Keratinocyte (primary cell): ENCODE data around the gene EME1. TPM values are rescaled to one million over a fixed set of nuclear protein-coding genes. Genes with fewer than 3 reads are reported as not detected.
"Not testable (repeated sequence)": the region's sequence is repeated elsewhere in the genome, so short reads cannot be mapped to it uniquely, and the experiment has no call there.

Experiments
- DNase-seq: peaks from one replicate; pipeline ENCODE4 v3.0.0-alpha.2; 2011; ENCODE audit warnings: low read depth, missing footprints, low spot score
- FAIRE-seq: peaks from 2 replicates; lab custom pipeline; 2011; peaks lifted over from hg19 to GRCh38; lab: Jason Lieb, UNC
- H2AFZ ChIP-seq: 2 replicates; pipeline ENCODE4 v1.6.0; 2012; ENCODE audit warnings: low read length, control low read depth, inconsistent platforms; ENCODE audit not compliant: control insufficient read depth
- H3K27ac ChIP-seq: 2 replicates; pipeline ENCODE4 v1.5.1; 2011; ENCODE audit warnings: low read length; ENCODE audit not compliant: control insufficient read depth, insufficient read depth
- H3K27me3 ChIP-seq: 3 replicates; pipeline ENCODE4 v1.6.0; 2011; ENCODE audit warnings: low read length; ENCODE audit not compliant: control insufficient read depth, insufficient read depth; ENCODE audit errors: extremely low read depth
- H3K36me3 ChIP-seq, 2 experiments: 2 replicates in 1 of 2; 3 replicates in 1 of 2; pipeline ENCODE4 v1.5.1; 2011; ENCODE audit warnings: low read length in 2 of 2, mild to moderate bottlenecking in 1 of 2; ENCODE audit not compliant: control insufficient read depth in 2 of 2, insufficient read depth in 2 of 2; ENCODE audit errors: extremely low read depth in 1 of 2
- H3K4me1 ChIP-seq: 3 replicates; pipeline ENCODE4 v1.5.1; 2011; ENCODE audit warnings: low read length; ENCODE audit not compliant: control insufficient read depth, insufficient read depth; ENCODE audit errors: extremely low read depth
- H3K4me2 ChIP-seq: 3 replicates; pipeline ENCODE4 v1.6.0; 2011; ENCODE audit warnings: low read depth, low read length; ENCODE audit not compliant: control insufficient read depth, insufficient read depth; ENCODE audit errors: extremely low read depth
- H3K4me3 ChIP-seq, 3 experiments: fragments of 200-600 bp in 1 of 3; sonication (generic) in 1 of 3; 2 replicates in 2 of 3; 3 replicates in 1 of 3; pipeline ENCODE4 v1.5.1; 2011 to 2016; ENCODE audit warnings: low read length in 3 of 3, mild to moderate bottlenecking in 3 of 3, control low read depth in 2 of 3, inconsistent platforms in 1 of 3, low read depth in 1 of 3, mixed read lengths in 1 of 3, mixed run types in 1 of 3, moderate library complexity in 1 of 3; ENCODE audit not compliant: control insufficient read depth in 2 of 3, insufficient read depth in 2 of 3; ENCODE audit errors: extremely low read depth in 1 of 3
- H3K79me2 ChIP-seq: 2 replicates; pipeline ENCODE4 v1.6.0; 2012; ENCODE audit warnings: low read length; ENCODE audit not compliant: control insufficient read depth, insufficient read depth
- H3K9ac ChIP-seq: 3 replicates; pipeline ENCODE4 v1.6.0; 2011; ENCODE audit warnings: low read length; ENCODE audit not compliant: control insufficient read depth, insufficient read depth; ENCODE audit errors: extremely low read depth
- H3K9me1 ChIP-seq: 3 replicates; pipeline ENCODE4 v1.6.0; 2011; ENCODE audit warnings: low read length; ENCODE audit not compliant: control insufficient read depth, insufficient read depth; ENCODE audit errors: extremely low read depth
- H3K9me3 ChIP-seq: 2 replicates; pipeline ENCODE4 v1.5.1; 2012; ENCODE audit warnings: low read depth, low read length; ENCODE audit not compliant: control insufficient read depth
- H4K20me1 ChIP-seq: 3 replicates; pipeline ENCODE4 v1.6.0; 2011; ENCODE audit warnings: low read length; ENCODE audit not compliant: control insufficient read depth, insufficient read depth; ENCODE audit errors: extremely low read depth
- EZH2 ChIP-seq: IDR thresholded peaks from one replicate; pipeline ENCODE4 v1.6.1; 2012; ENCODE audit warnings: inconsistent platforms, mild to moderate bottlenecking, low read length, moderate library complexity
- dilution Hi-C: fragments of 300-500 bp; cut with MboI; formaldehyde crosslinking; loops from one replicate; pipeline ENCODE4 v1.7.0; 2020; ENCODE audit warnings: low sequenced_read_pairs; ENCODE audit not compliant: extremely low pct_ligation_motif_present
- polyA plus RNA-seq, 5 experiments: library from polyadenylated mRNA; depleted of rRNA in 3 of 5; stranded (reverse) in 3 of 5; stranded (forward) in 1 of 5; unstranded in 1 of 5; fragments of >200 nt; gene quantifications; 1 replicate in 1 of 5; 2 replicates in 3 of 5; 3 replicates in 1 of 5; pipeline versions ENCODE4 v1.2.1 to v1.2.3, GENCODE V29; 2011 to 2012; ENCODE audit warnings: missing spikeins in 2 of 5, low read depth in 1 of 5, low replicate concordance in 1 of 5
- TF ChIP-seq, protein P1 (sequence below), 3 experiments: IDR thresholded peaks in 1 of 3; conservative IDR thresholded peaks in 1 of 3; optimal IDR thresholded peaks in 1 of 3; 2 replicates in 2 of 3; 3 replicates in 1 of 3; pipeline versions ENCODE3 to v1.5.1; 2011; ENCODE audit warnings: low read length in 3 of 3, mild to moderate bottlenecking in 3 of 3, moderate library complexity in 2 of 3, control low read depth in 1 of 3, inconsistent platforms in 1 of 3; ENCODE audit not compliant: insufficient read depth in 2 of 3; ENCODE audit errors: extremely low read depth in 1 of 3

EME1 gene
- polyA plus RNA-seq, 1 donor (not counting 4 experiments of a cell fraction or from before 2014, with no cell fraction given) = 4.7 TPM

DNA sequence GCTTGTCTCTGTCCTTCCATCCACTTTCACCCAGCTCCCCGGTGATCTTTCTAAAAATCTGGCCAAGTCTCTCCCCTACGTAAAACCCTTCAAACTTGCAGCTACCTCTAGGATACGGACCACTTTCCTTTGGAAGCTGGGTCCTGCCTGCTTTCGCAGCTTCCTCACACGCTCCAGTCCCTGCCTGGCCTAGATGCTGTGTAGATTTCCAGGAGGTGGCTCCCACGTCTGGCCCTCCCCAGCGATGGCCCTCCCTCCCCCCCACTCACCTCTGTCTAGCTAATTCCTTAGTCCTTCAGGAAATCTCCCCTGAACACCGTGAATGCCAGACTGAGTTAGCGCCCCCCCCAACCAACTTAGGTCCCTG, 24.9 kb downstream of the EME1 start:
- no peak overlapping the region for H2AFZ ChIP-seq
- no peaks in the 10 kb centered on the region for H3K27me3 ChIP-seq
- peak overlapping the region; percentile 69 for H3K4me2 ChIP-seq
- peaks cover 16 to 25% of the 10 kb centered on the region in 2 experiments for H3K36me3 ChIP-seq
- TF ChIP-seq, protein P1, sequence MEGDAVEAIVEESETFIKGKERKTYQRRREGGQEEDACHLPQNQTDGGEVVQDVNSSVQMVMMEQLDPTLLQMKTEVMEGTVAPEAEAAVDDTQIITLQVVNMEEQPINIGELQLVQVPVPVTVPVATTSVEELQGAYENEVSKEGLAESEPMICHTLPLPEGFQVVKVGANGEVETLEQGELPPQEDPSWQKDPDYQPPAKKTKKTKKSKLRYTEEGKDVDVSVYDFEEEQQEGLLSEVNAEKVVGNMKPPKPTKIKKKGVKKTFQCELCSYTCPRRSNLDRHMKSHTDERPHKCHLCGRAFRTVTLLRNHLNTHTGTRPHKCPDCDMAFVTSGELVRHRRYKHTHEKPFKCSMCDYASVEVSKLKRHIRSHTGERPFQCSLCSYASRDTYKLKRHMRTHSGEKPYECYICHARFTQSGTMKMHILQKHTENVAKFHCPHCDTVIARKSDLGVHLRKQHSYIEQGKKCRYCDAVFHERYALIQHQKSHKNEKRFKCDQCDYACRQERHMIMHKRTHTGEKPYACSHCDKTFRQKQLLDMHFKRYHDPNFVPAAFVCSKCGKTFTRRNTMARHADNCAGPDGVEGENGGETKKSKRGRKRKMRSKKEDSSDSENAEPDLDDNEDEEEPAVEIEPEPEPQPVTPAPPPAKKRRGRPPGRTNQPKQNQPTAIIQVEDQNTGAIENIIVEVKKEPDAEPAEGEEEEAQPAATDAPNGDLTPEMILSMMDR (optimal IDR thresholded peaks at IDR 0.05 in 1 of 3, IDR thresholded peaks at IDR 0.05 in 1 of 3, conservative IDR thresholded peaks at IDR 0.05 in 1 of 3; ENCODE audit: extremely low read depth in 1 of 3, insufficient read depth in 2 of 3, low read length in 3 of 3) = no peak
- TF ChIP-seq EZH2 = no peak
- dilution Hi-C loops = no loop called here
- no peak for DNase-seq
- H3K79me2 ChIP-seq = peaks cover 45% of the 10 kb centered on the region
- H3K27ac ChIP-seq = no peak overlapping the region
- no peak for FAIRE-seq
- H3K4me1 ChIP-seq = peaks cover 17% of the 10 kb centered on the region
- peaks cover 8% of the 10 kb centered on the region for H4K20me1 ChIP-seq
- H3K4me3 ChIP-seq = no peak overlapping the region
- H3K9me3 ChIP-seq = no peaks in the 10 kb centered on the region
- H3K9ac ChIP-seq = no peak overlapping the region
- H3K9me1 ChIP-seq = no peaks in the 10 kb centered on the region

DNA sequence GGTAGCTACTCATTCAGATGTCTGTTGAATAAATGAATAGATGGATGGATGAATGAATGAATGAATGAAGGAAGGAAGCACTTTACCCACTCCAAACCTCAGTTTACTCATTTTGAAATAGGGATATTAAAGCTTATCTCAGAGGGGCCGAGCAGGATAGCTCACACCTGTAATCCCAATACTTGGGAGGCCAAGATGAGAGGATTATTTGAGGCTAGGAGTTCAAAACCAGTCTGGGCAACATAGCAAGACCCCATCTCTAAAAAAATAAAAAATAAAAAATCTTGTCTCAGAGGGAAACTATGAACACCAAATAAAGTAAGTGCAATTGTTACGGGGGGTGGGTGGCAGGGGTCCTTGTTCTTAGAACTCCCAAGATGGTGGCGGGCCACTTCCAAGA, 25.6 kb downstream of the EME1 start:
- dilution Hi-C loops, H3K9me3 ChIP-seq, H2AFZ ChIP-seq, H3K27ac ChIP-seq, H3K4me3 ChIP-seq, H3K9me1 ChIP-seq, H3K27me3 ChIP-seq, H3K4me2 ChIP-seq, FAIRE-seq, DNase-seq, H4K20me1 ChIP-seq, H3K9ac ChIP-seq: not testable (repeated sequence)
- peaks cover 8 to 18% of the 10 kb centered on the region in 2 experiments for H3K36me3 ChIP-seq
- H3K4me1 ChIP-seq = peaks cover 17% of the 10 kb centered on the region
- H3K79me2 ChIP-seq = peaks cover 37% of the 10 kb centered on the region

DNA sequence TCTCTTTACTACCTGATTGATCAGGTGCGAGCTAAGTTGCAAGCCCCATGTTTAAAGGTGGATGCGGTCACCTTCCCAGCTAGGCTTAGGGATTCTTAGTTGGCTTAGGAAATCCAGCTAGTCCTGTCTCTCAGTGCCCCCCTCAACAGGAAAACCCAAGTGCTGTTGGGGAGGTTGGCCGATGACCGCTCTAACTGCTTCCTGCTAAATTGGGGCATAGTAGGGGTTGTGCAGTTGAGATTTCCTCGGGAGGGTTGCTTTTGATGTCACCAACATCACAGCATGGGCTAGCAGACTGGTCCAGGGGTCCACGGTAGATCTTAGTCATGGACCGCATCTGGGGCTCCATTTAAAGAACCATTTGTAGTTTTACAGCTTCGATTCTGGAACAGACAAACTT, 26.6 kb downstream of the EME1 start:
- H3K9me3 ChIP-seq, H2AFZ ChIP-seq, H3K4me2 ChIP-seq, H4K20me1 ChIP-seq, H3K9ac ChIP-seq, dilution Hi-C loops, H3K9me1 ChIP-seq, DNase-seq, H3K27me3 ChIP-seq, H3K36me3 ChIP-seq, H3K27ac ChIP-seq, FAIRE-seq, H3K4me3 ChIP-seq: not testable (repeated sequence)
- peaks cover 17% of the 10 kb centered on the region for H3K4me1 ChIP-seq
- peaks cover 28% of the 10 kb centered on the region for H3K79me2 ChIP-seq

DNA sequence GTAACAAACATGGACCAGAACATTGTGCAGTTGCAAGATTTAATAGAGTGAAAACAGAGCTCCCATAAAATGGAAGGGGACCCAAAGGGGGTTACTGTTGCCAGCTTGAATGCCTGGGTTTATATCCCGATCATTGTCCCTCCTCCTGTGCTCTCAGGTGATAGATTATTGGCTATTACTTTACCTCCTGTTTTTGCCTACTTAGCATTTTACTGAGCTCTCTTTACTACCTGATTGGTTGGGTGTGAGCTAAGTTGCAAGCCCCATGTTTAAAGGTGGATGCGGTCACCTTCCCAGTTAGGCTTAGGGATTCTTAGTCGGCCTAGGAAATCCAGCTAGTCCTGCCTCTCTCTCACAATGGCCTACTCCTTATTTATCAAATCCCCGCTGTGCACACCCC, 32.3 kb downstream of the EME1 start:
- H3K9me3 ChIP-seq, DNase-seq, H3K27me3 ChIP-seq, H3K4me1 ChIP-seq, H3K9ac ChIP-seq, H2AFZ ChIP-seq, H3K4me3 ChIP-seq, H3K36me3 ChIP-seq, H3K79me2 ChIP-seq, dilution Hi-C loops, H3K4me2 ChIP-seq, H3K9me1 ChIP-seq, H3K27ac ChIP-seq, H4K20me1 ChIP-seq, FAIRE-seq: not testable (repeated sequence)
